Lower leg skin (tissue), 3 donors: ENCODE data around the gene MMP11.

Experiments used
- CTCF ChIP-seq, 3 donors: fragments of 450-650 bp; IDR thresholded peaks; one replicate each; pipeline ENCODE4 v1.5.1; 2016; ENCODE audit warnings: antibody characterized with exemption in 3 of 3, mild to moderate bottlenecking in 3 of 3, moderate library complexity in 2 of 3
- POLR2A ChIP-seq, 2 donors: fragments of 450-650 bp; IDR thresholded peaks; one replicate each; pipeline ENCODE4 v1.6.1; 2016 to 2017; ENCODE audit warnings: antibody characterized with exemption in 2 of 2, mild to moderate bottlenecking in 1 of 2, moderate library complexity in 1 of 2

- no peak for TF ChIP-seq CTCF (IDR thresholded peaks at IDR 0.05)
- no peak for TF ChIP-seq POLR2A (IDR thresholded peaks at IDR 0.05)
These were observed 29.3 kb downstream of the MMP11 start for GRCh38 chr22:23801886-23802377.
